ENCODE measurements around the gene CRKL. TPM values are rescaled to one million over a fixed set of nuclear protein-coding genes. Genes with fewer than 3 reads are reported as not detected.
A peak's percentile ranks its signal among the peaks of the same experiment; 100 is the strongest.

The CRKL gene
- total and polyA plus RNA-seq, 3 donors from 2014 or later = 31.9 to 60.2 (median 47.5) TPM

DNA sequence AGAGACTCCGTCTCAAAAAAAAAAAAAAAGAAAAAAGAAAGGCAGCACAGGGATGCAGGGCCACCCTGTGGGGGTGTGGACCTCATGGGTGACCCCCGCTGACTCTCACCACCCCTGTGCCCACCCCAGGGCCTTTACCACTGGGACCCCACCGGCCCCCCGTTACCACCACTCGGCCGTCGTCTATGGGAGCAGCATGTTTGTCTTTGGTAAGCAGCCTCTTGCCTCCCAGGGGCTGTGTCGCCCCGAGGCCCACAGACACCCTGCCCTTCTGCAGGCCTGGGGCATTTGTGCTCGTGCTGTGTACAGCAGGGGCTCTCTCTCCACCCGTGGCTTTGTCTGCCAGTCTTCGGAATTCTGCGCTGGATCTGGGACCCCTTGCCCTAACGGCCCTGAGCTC, 70.2 kb downstream of the CRKL start:
- no peaks in the 10 kb centered on the region for H3K27me3 ChIP-seq
- intact Hi-C loops (cut with DNase I; ENCODE audit: low total_unique reads) = no loop called here
- no peaks in the 10 kb centered on the region for H3K36me3 ChIP-seq (ENCODE audit: low read depth, missing control alignments)
- TF ChIP-seq POLR2A (IDR thresholded peaks at IDR 0.05) = no peak
- TF ChIP-seq, protein P1, sequence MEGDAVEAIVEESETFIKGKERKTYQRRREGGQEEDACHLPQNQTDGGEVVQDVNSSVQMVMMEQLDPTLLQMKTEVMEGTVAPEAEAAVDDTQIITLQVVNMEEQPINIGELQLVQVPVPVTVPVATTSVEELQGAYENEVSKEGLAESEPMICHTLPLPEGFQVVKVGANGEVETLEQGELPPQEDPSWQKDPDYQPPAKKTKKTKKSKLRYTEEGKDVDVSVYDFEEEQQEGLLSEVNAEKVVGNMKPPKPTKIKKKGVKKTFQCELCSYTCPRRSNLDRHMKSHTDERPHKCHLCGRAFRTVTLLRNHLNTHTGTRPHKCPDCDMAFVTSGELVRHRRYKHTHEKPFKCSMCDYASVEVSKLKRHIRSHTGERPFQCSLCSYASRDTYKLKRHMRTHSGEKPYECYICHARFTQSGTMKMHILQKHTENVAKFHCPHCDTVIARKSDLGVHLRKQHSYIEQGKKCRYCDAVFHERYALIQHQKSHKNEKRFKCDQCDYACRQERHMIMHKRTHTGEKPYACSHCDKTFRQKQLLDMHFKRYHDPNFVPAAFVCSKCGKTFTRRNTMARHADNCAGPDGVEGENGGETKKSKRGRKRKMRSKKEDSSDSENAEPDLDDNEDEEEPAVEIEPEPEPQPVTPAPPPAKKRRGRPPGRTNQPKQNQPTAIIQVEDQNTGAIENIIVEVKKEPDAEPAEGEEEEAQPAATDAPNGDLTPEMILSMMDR (IDR thresholded peaks at IDR 0.05) = no peak
- H3K9me3 ChIP-seq = no peaks in the 10 kb centered on the region
- DNase-seq = no peak
- H3K4me3 ChIP-seq = no peak overlapping the region
- no peak overlapping the region for H3K27ac ChIP-seq
- 93 to 94% methylated on average over 14 of the region's 14 CpGs for WGBS, 2 donors
- H3K4me1 ChIP-seq = peaks cover 30% of the 10 kb centered on the region

- 91 to 96% methylated on average over 10 to 16 of the region's 16 CpGs for WGBS, 2 donors
- no peak overlapping the region for H3K4me3 ChIP-seq
- H3K27me3 ChIP-seq = no peaks in the 10 kb centered on the region
- peaks cover 22% of the 10 kb centered on the region for H3K4me1 ChIP-seq
- peak overlapping the region in 1 of 2 donors; percentile 50 for H3K27ac ChIP-seq
- TF ChIP-seq, protein P1 (IDR thresholded peaks at IDR 0.05) = no peak
- TF ChIP-seq POLR2A (IDR thresholded peaks at IDR 0.05) = no peak
- intact Hi-C loops (cut with DNase I; ENCODE audit: low total_unique reads) = no loop called here
- no peaks in the 10 kb centered on the region for H3K9me3 ChIP-seq
- no peak for DNase-seq
- H3K36me3 ChIP-seq (ENCODE audit: low read depth, missing control alignments) = no peaks in the 10 kb centered on the region
Measured at GRCh38 chr22:20988573-20989322, 71.5 kb downstream of the CRKL start.

- TF ChIP-seq, protein P1 (IDR thresholded peaks at IDR 0.05) = no peak
- no peak for TF ChIP-seq POLR2A (IDR thresholded peaks at IDR 0.05)
- no peaks in the 10 kb centered on the region for H3K36me3 ChIP-seq (ENCODE audit: low read depth, missing control alignments)
- no peaks in the 10 kb centered on the region for H3K9me3 ChIP-seq
- WGBS, 2 donors = 53 to 69% methylated on average over 14 to 17 of the region's 17 CpGs
- peak; percentile 41 for DNase-seq
- no peak overlapping the region for H3K4me3 ChIP-seq
- intact Hi-C loops (cut with DNase I; ENCODE audit: low total_unique reads) = no loop called here
- peaks cover 22% of the 10 kb centered on the region for H3K4me1 ChIP-seq
- H3K27me3 ChIP-seq = no peaks in the 10 kb centered on the region
- H3K27ac ChIP-seq = peak overlapping the region; percentile 50 to 63
Measured at GRCh38 chr22:20989323-20990138, 72.3 kb downstream of the CRKL start.

GRCh38 chr22:20990184-20991180, 73.3 kb downstream of the CRKL start:
- no peak for TF ChIP-seq POLR2A (IDR thresholded peaks at IDR 0.05)
- TF ChIP-seq, protein P1 (IDR thresholded peaks at IDR 0.05) = no peak
- Histone ChIP-seq H3K9me3 (no peaks in the 10 kb centered on the region), H3K27me3 (no peaks in the 10 kb centered on the region), H3K27ac (peak overlapping the region; percentile 50 to 63), H3K4me3 (no peak overlapping the region), H3K36me3 (ENCODE audit: low read depth, missing control alignments) (no peaks in the 10 kb centered on the region), H3K4me1 (peaks cover 22% of the 10 kb centered on the region)
- DNase-seq = peak; percentile 74
- 44 to 53% methylated on average over 20 to 21 of the region's 21 CpGs for WGBS, 2 donors
- intact Hi-C loops (cut with DNase I; ENCODE audit: low total_unique reads) = no loop called here

Data from testis (tissue), 3 donors.